ENCODE data around the gene TPM2.
"Not testable (repeated sequence)": the region's sequence is repeated elsewhere in the genome, so short reads cannot be mapped to it uniquely, and the experiment has no call there.

TPM2 gene

GRCh38 chr9:35658137-35658967, 31.4 kb downstream of the TPM2 start, which contains the start of gene CCDC107:
Gene CCDC107 (plus strand): TSS chr9:35658292. CDS start chr9:35658380, 88 bp downstream.
- in situ Hi-C loops (cut with HindIII; ENCODE audit: low sequenced_read_pairs): no loop called here

GRCh38 chr9:35657546-35658136, 32.1 kb downstream of the TPM2 start, which contains the start of gene RMRP:
Gene RMRP (minus strand): TSS chr9:35658019.
- in situ Hi-C loops (cut with HindIII; ENCODE audit: low sequenced_read_pairs): no loop called here

GRCh38 chr9:35656831-35657545, 32.7 kb downstream of the TPM2 start:
- in situ Hi-C loops (cut with HindIII; ENCODE audit: low sequenced_read_pairs): no loop called here

GRCh38 chr9:35656348-35656747, 33.4 kb downstream of the TPM2 start:
- in situ Hi-C loops (cut with HindIII; ENCODE audit: low sequenced_read_pairs): no loop called here

- in situ Hi-C loops (cut with HindIII; ENCODE audit: low sequenced_read_pairs): no loop called here
These were observed 36.1 kb downstream of the TPM2 start for GRCh38 chr9:35653611-35654010.

- in situ Hi-C loops (cut with HindIII; ENCODE audit: low sequenced_read_pairs): no loop called here
These were observed 36.9 kb downstream of the TPM2 start for GRCh38 chr9:35652829-35653209.

GRCh38 chr9:35651956-35652828, 37.5 kb downstream of the TPM2 start:
- in situ Hi-C loops (cut with HindIII; ENCODE audit: low sequenced_read_pairs): no loop called here

- in situ Hi-C loops (cut with HindIII; ENCODE audit: low sequenced_read_pairs): no loop called here
These were observed 39.2 kb downstream of the TPM2 start, which contains the start of gene SIT1 for GRCh38 chr9:35650341-35651158. Gene SIT1 (minus strand): TSS chr9:35650931. CDS start chr9:35650853, 78 bp downstream.

- in situ Hi-C loops (cut with HindIII; ENCODE audit: low sequenced_read_pairs): loop anchor here (5.0 kb wide), 1 partner anchor 63 kb away; no protein-coding TSS in a partner anchor
These were observed 40.0 kb downstream of the TPM2 start for GRCh38 chr9:35649431-35650340.

GRCh38 chr9:35646533-35647265, 43.0 kb downstream of the TPM2 start:
- in situ Hi-C loops (cut with HindIII; ENCODE audit: low sequenced_read_pairs): loop anchor here (5.0 kb wide), 1 partner anchor 66 kb away; no protein-coding TSS in a partner anchor

- in situ Hi-C loops (cut with HindIII; ENCODE audit: low sequenced_read_pairs): loop anchor here (5.0 kb wide), 1 partner anchor 66 kb away; no protein-coding TSS in a partner anchor
These were observed 43.6 kb downstream of the TPM2 start for GRCh38 chr9:35646153-35646532.

GRCh38 chr9:35645736-35646135, 44.0 kb downstream of the TPM2 start:
- in situ Hi-C loops (cut with HindIII; ENCODE audit: low sequenced_read_pairs): loop anchor here (5.0 kb wide), 1 partner anchor 67 kb away; no protein-coding TSS in a partner anchor

- in situ Hi-C loops (cut with HindIII; ENCODE audit: low sequenced_read_pairs): no loop called here
These were observed 46.7 kb downstream of the TPM2 start for GRCh38 chr9:35643046-35643445.

- in situ Hi-C loops (cut with HindIII; ENCODE audit: low sequenced_read_pairs): not testable (repeated sequence)
These were observed 48.2 kb downstream of the TPM2 start for GRCh38 chr9:35641478-35641877.

- in situ Hi-C loops (cut with HindIII; ENCODE audit: low sequenced_read_pairs): not testable (repeated sequence)
These were observed 49.3 kb downstream of the TPM2 start for GRCh38 chr9:35640431-35640830.

GRCh38 chr9:35639631-35640030, 50.1 kb downstream of the TPM2 start:
- in situ Hi-C loops (cut with HindIII; ENCODE audit: low sequenced_read_pairs): no loop called here

- in situ Hi-C loops (cut with HindIII; ENCODE audit: low sequenced_read_pairs): not testable (repeated sequence)
These were observed 50.5 kb downstream of the TPM2 start for GRCh38 chr9:35639225-35639624.

- in situ Hi-C loops (cut with HindIII; ENCODE audit: low sequenced_read_pairs): not testable (repeated sequence)
These were observed 51.0 kb downstream of the TPM2 start for GRCh38 chr9:35638751-35639150.

Measured in endothelial cell of hepatic sinusoid (primary cell).